GM18502 (cell line): ENCODE measurements around the gene MYRIP.
"Not testable (repeated sequence)": the region's sequence is repeated elsewhere in the genome, so short reads cannot be mapped to it uniquely, and the experiment has no call there.

Source experiments
- ATAC-seq: cut with Tn5 transposase; IDR thresholded peaks from one replicate; pipeline ENCODE4 v1.9.1; 2021; ENCODE audit warnings: mild to moderate bottlenecking; ENCODE audit not compliant: unreplicated experiment, poor library complexity

Gene MYRIP

DNA sequence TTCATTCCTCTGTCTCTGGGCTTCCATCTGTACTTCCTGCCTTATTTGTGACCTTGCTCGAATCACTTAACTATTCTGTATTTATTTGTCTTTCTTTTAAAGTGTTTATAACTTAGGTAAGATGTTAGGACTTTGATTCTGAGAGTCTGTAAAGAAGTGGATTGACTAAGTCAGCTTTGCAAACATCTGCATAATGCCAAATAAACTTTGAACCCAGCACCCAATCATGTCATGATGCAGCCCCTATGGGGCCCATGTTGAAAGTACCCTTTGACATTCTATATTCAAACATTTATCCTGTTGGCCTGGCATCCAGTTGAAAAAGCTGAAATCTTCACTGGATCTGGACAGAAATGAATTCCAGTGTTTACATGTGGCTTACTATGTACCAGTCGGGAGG is 3.8 kb upstream of the MYRIP start:
- no peak for ATAC-seq

GRCh38 chr3:39806820-39807219 is 2.6 kb upstream of the MYRIP start:
- no peak for ATAC-seq

DNA sequence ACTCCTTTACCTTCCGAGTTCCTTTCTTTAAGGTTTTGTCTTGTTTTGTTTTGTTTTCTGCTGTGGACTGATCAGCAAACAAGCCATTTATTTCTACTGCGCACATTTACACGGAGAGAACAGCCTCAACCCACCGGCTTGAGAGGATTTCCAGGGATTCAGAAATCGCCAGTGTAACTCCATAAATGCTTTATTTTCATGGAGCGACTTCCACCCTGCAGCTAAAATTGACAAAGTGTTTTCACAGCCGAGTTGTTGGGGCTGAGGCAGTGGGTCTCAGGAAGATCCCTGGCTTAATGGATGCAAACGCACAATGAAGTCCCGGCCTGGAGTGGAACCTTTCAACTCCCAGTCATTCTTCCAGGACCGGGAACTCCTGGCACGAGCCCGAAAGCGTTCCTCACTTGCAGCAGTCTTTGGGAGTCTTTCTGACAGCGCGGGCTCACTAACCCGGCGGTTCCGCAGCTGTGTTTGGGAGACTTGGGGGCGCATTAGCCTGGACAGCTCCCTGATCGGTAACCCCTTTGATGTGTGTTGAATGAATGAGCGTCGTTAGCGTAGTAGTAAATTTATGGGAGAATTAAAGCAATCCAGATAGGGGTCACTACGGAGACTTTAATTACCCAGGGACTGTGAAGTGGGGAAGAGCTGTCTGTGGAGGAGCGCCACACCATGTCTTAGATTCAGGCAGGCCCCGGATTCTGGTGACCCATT is 785 bp upstream of the MYRIP start:
- no peak for ATAC-seq

- ATAC-seq: no peak
Observed at GRCh38 chr3:39809995-39810595, 686 bp downstream of the MYRIP start.

GRCh38 chr3:39810647-39811161 is 1.3 kb downstream of the MYRIP start:
- no peak for ATAC-seq

DNA sequence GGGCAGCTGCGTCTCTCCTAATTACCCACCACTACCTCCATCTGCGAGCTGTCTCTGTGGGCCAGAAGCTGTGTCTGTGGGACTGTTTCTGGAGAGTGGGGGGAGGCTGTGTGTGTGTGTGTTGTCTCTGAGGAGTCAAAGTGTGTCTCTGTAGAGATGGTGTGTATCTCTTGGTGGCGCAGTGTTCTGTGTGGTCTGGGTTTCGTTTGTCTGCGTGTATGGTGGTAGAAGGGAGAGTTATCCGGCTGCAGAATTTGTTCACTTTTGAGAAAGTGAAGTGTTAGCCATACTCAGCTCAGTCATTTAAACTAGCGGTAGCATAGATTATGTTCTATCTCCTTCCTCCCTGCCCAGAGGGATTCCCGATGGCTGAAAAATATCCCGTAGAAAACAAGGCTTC is 2.2 kb downstream of the MYRIP start:
- ATAC-seq: no peak

DNA sequence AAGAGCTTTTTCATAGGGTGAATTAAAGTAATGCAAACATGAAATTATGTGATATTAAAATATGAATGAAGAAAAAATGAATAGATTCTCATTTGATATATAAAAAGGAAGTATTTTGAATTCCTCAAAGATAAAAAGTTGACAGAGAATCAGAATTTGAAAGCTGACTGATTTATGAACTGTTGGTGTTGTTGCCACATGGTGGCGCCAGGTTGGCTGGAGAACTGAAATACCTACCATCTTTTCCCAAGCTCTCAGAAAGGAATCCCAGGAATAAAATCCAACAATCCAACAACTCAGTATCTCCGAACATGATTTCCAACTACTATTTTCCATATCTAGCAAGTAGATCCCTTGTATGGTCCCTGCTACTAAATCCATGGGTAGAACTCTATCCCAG is 3.1 kb downstream of the MYRIP start:
- no peak for ATAC-seq

DNA sequence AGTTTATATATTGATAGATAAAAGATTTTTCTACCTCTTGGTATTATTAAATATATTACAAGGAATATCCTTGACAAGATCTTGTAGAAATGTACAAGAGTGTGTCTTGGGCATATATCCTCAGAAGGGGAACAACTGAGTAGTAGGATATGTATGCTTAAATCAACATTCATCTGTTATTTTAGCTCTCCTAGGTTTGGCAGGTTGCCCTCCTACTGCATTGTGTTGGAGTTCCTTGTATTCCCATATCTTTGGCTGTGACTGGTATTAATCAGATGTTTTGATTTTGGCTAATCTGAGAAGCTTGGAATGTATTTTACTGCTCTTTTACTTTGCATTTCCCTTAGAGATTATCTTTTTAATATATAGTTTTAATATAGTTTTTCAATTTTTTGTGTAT is 4.6 kb downstream of the MYRIP start:
- no peak for ATAC-seq

GRCh38 chr3:39819899-39820298 is 10.5 kb downstream of the MYRIP start:
- no peak for ATAC-seq

DNA sequence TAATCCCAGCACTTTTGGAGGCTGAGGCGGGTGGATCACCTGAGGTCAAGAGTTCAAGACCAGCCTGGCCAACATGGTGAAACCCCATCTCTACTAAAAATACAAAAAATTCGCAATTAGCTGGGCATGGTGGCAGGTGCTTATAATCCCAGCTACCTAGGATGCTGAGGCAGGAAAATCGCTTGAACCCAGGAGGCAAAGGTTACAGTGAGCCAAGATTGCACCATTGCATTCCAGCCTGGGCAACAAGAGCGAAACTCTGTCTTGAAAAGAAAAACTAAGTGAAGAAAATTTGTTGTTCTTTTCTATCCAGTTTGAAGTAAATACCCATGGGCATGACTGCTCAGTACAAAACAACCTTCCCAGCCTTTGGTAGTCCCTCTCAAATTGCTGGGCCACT is 24.4 kb downstream of the MYRIP start:
- ATAC-seq: not testable (repeated sequence)

GRCh38 chr3:39839484-39839883 is 30.1 kb downstream of the MYRIP start:
- ATAC-seq: no peak

DNA sequence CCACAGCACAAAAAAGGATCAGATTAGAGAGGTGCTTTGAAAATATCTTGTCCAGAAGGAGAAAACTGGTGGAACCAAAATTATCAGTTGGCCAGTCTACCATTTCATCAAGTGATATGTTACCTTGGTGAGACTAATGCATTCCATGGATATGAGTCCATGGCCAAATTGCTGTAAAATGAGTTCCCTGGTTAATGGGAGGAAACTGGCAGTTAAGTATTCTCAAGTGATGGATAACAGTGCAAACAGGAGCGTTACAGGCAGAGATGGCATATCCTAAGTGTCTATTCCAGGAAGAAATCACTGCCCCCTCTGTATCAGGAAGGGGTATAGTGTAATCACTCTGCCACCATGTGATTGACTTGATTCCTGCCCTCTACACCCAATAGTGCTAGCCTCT is 34.0 kb downstream of the MYRIP start:
- no peak for ATAC-seq

- ATAC-seq: no peak
Observed at GRCh38 chr3:39848365-39848764, 39.0 kb downstream of the MYRIP start.

DNA sequence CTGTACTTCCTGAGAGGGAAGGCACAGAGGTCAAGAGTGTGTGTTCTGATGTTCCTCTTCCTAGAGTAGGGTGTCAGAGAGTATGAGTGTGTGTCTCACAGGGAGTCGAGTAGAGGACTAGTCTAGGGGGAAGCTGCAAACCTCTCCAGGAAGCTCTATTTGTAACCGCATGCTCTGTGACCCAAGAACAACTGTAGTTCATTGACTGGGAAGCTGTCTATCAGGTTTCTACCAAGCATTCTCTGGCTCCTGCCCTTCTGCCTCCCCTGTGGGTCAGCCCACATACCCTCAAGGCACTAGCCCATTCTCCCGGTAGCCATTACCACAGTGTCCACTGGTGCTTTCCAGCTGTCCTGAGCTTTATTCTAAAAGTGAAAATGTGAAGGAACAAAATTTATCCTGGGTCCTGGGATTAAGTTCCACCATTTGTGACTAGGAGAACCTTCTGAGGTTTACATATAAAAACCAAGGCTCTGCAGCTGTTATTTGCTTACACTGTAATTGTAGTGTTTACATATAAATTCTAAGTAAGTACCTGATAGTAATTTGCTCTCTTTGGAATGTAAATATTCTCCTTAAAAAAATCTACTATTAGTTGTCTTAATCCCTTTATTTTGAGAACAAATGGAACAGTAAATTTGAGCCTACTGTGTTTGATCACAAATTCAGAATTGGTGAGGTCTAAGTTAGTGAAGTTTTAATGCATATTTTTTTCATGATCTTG is 40.7 kb downstream of the MYRIP start:
- ATAC-seq: no peak

GRCh38 chr3:39850716-39851032 is 41.3 kb downstream of the MYRIP start:
- ATAC-seq: no peak

GRCh38 chr3:39855517-39855916 is 46.1 kb downstream of the MYRIP start:
- ATAC-seq: no peak

- no peak for ATAC-seq
Observed at GRCh38 chr3:39869890-39870289, 60.5 kb downstream of the MYRIP start.

- no peak for ATAC-seq
Observed at GRCh38 chr3:39870706-39871105, 61.3 kb downstream of the MYRIP start.

DNA sequence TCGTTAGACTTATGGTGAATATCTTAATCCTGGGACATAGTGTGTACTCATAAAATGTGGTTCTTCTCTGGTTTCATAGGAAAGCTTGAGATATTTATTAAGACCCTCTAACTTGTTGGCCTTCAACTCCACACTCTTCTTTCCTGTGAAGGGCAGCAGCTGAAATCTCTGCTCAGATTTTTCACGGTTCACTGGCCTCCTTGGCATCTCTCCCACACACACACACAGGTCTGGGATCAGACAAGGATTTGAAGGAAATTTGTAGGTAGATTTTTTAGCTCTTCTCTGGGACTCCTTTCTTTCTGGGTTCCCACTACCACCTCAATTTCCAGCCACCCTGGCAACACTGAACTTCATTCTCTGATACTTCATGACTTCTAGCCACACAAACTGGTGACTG is 70.2 kb downstream of the MYRIP start:
- ATAC-seq: no peak

DNA sequence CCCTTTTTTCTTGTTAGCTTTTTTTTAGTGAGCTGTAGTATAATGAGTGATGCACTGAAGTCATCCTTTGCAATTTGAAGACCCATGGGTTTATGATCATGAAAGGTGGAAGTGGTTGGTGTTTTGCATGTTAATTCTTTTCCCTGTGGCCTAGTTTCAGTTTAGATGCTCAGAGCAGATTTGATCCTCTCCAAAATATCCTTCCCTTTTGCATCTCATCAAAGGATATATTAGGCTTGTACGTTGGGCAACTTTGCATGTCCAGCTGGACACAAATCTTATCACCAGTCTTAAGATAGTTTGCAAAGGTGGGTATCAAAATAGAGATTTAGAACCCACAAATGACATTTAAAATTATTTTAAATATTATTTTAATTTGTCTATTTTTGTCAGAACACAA is 72.7 kb downstream of the MYRIP start:
- no peak for ATAC-seq

- no peak for ATAC-seq
Observed at GRCh38 chr3:39892068-39892467, 82.7 kb downstream of the MYRIP start.

DNA sequence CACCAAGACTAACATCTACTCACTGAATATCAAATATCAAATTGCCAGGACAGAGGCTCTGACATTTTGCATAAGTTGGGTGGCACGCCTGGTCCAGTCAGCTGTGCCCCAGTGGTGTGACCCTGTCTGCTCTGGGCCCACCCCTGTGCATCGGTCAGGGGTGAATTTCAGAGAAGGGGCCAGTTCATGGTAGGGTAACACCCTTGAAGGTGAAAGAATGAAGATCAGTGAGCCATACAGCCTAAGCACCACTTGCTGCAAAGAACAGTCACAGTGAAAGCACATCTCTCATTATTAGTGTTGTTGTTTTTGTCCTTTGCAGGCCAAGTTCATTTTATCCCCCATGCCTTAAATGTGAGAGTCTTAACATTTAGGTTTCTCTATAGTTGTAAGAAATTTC is 86.8 kb downstream of the MYRIP start:
- no peak for ATAC-seq
